ENCODE results near the gene NFE2L1. TPM values are rescaled to one million over a fixed set of nuclear protein-coding genes. Genes with fewer than 3 reads are reported as not detected.

Gene NFE2L1
- total and polyA plus RNA-seq, 2 of the 8 experiments (the other 6 are each of a cell fraction or from before 2014, with no cell fraction given), result 140 to 143 TPM

GRCh38 chr17:48006936-48007709, 41.0 kb upstream of the NFE2L1 start:
- H2BK20ac ChIP-seq (ENCODE audit: low read length), result no peak overlapping the region
- H3K23me2 ChIP-seq (ENCODE audit: low read depth, low read length), result peaks cover 9% of the 10 kb centered on the region
- H2BK5ac ChIP-seq (ENCODE audit: low read depth, low read length), result no peak overlapping the region
- no peak overlapping the region for H3K4ac ChIP-seq (replicated peaks; ENCODE audit: insufficient read length, low read depth, low read length)
- H4K91ac ChIP-seq (replicated peaks; ENCODE audit: insufficient read length, low read length), result no peak overlapping the region
- H3K4me1 ChIP-seq (replicated peaks in 1 of 4; ENCODE audit: control insufficient read depth in 3 of 4, insufficient read depth in 4 of 4, low read length in 3 of 4), result peaks cover 18 to 37% (median 22%) of the 10 kb centered on the region in 4 experiments
- FAIRE-seq (no peak), DNase-seq (ENCODE audit: low read depth in 1 of 2, low spot score in 2 of 2) (no peak)
- H4K20me1 ChIP-seq (replicated peaks in 1 of 2; ENCODE audit: control insufficient read depth in 1 of 2, insufficient read depth in 2 of 2, low read length in 2 of 2), result no peaks in the 10 kb centered on the region
- no peak overlapping the region for H2AFZ ChIP-seq (ENCODE audit: low read length)
- H2BK120ac ChIP-seq (replicated peaks; ENCODE audit: low read depth, low read length), result no peak overlapping the region
- H3K4me2 ChIP-seq (ENCODE audit: insufficient read depth in 1 of 2, low read depth in 2 of 2, low read length in 2 of 2), result no peak overlapping the region
- no peaks in the 10 kb centered on the region for H3K79me1 ChIP-seq (ENCODE audit: low read depth, low read length)
- no peak overlapping the region for H2AK5ac ChIP-seq (ENCODE audit: low read depth, low read length)
- no peak overlapping the region for H3K27ac ChIP-seq (ENCODE audit: low read depth, low read length)
- no peak overlapping the region for H2BK15ac ChIP-seq (ENCODE audit: low read length)
- ChIA-PET CTCF (ENCODE audit: partially characterized antibody) (interaction anchor here (0.8 to 27.8 kb wide), 8 partner anchors 8 to 166 kb away, joined by 3 to 493 read pairs (median 10); partner anchors contain the start of genes CDK5RAP3, PNPO, PRR15L and SCRN2), POLR2A (ENCODE audit: partially characterized antibody) (interaction anchor here (2.4 kb wide), 1 partner anchor 11 kb away, joined by 8 read pairs; no protein-coding TSS in a partner anchor)
- no peak overlapping the region for H3K56ac ChIP-seq (replicated peaks; ENCODE audit: insufficient read length, low read depth, low read length)
- no peak overlapping the region for H3K23ac ChIP-seq (ENCODE audit: insufficient read length)
- H3K4me3 ChIP-seq (ENCODE audit: extremely low read depth in 1 of 4, insufficient read depth in 2 of 4, low read depth in 3 of 4, low read length in 4 of 4), result no peak overlapping the region
- no peak overlapping the region for H3K18ac ChIP-seq (ENCODE audit: extremely low read depth, low read length)
- H3K14ac ChIP-seq (ENCODE audit: insufficient read length), result no peak overlapping the region
- no peaks in the 10 kb centered on the region for H3K79me2 ChIP-seq (ENCODE audit: control insufficient read depth in 1 of 2, insufficient read depth in 2 of 2, low read length in 2 of 2)
- TF ChIP-seq NANOG (IDR thresholded peaks at IDR 0.05; ENCODE audit: insufficient read depth, low read depth, low read length, poor library complexity, severe bottlenecking) (no peak), SP2 (IDR thresholded peaks at IDR 0.05; ENCODE audit: low read length) (no peak), MAFK (IDR thresholded peaks at IDR 0.05; ENCODE audit: low read depth, low read length) (no peak), RBBP5 (IDR thresholded peaks at IDR 0.05; ENCODE audit: borderline replicate concordance, low read depth, low read length) (no peak)
- H3K9ac ChIP-seq (replicated peaks in 1 of 4; ENCODE audit: extremely low read depth in 1 of 4, low read depth in 3 of 4, low read length in 3 of 4), result no peak overlapping the region
- no peaks in the 10 kb centered on the region for H3K9me3 ChIP-seq (ENCODE audit: insufficient read depth in 2 of 2, low read depth in 1 of 2, low read length in 1 of 2)
- no peaks in the 10 kb centered on the region for H3K36me3 ChIP-seq (ENCODE audit: control insufficient read depth in 2 of 4, insufficient read depth in 4 of 4, low read length in 3 of 4)
- no peaks in the 10 kb centered on the region; a peak in 2 of 7 replicates for H3K27me3 ChIP-seq (replicated peaks in 1 of 4; ENCODE audit: control insufficient read depth in 3 of 4, extremely low read depth in 1 of 4, insufficient read depth in 3 of 4, low read length in 3 of 4)
- no peak overlapping the region for H4K8ac ChIP-seq (ENCODE audit: extremely low read depth, insufficient read depth, low read length)
- no peak overlapping the region for H2BK12ac ChIP-seq (ENCODE audit: low read depth, low read length)
- WGBS, 2 experiments (ENCODE audit: extremely low coverage in 1 of 2, insufficient coverage in 1 of 2, insufficient read length in 1 of 2, insufficient replicate concordance in 2 of 2, low coverage in 1 of 2, low lambda C conversion rate in 2 of 2, missing lambda C conversion rate in 1 of 2), result 91% methylated on average over 12 of the region's 12 CpGs; no CpG with 5 or more reads in 1 of the 2 experiments
- no peak overlapping the region for H4K5ac ChIP-seq (ENCODE audit: insufficient read length, low read depth, low read length)

Data from H1 (cell line).